ENCODE measurements around the gene PRKG2.

The PRKG2 gene

GRCh38 chr4:81049907-81050306, 165.1 kb downstream of the PRKG2 start:
- H2AK5ac ChIP-seq (ENCODE audit: low read length), result no peak overlapping the region
- H3K27me3 ChIP-seq (ENCODE audit: insufficient read depth, low read length), result no peaks in the 10 kb centered on the region
- no peak overlapping the region for H3K4me2 ChIP-seq (ENCODE audit: low read length)
- no peaks in the 10 kb centered on the region for H3K79me1 ChIP-seq (ENCODE audit: low read length)
- H2BK120ac ChIP-seq (ENCODE audit: insufficient read depth, low read length, poor library complexity), result no peak overlapping the region
- no peaks in the 10 kb centered on the region for H3K36me3 ChIP-seq (ENCODE audit: control insufficient read depth in 1 of 2, insufficient read depth in 2 of 2, low read length in 2 of 2)
- H2AFZ ChIP-seq (ENCODE audit: insufficient read depth, low read length, poor library complexity), result no peak overlapping the region
- H3K14ac ChIP-seq (ENCODE audit: low read length), result no peak overlapping the region
- H4K8ac ChIP-seq (ENCODE audit: low read depth, low read length), result no peak overlapping the region
- no peaks in the 10 kb centered on the region for H3K9me3 ChIP-seq (ENCODE audit: insufficient read depth, low read depth, low read length)
- no peak overlapping the region for H3K27ac ChIP-seq (ENCODE audit: low read depth, low read length)
- no peak overlapping the region for H4K91ac ChIP-seq (ENCODE audit: low read depth, low read length)
- WGBS (ENCODE audit: extremely low coverage, insufficient coverage, insufficient read length), result no CpG with 5 or more reads among the region's 3 CpGs
- no peak overlapping the region for H3K4ac ChIP-seq (ENCODE audit: low read depth, low read length)
- H4K12ac ChIP-seq (ENCODE audit: low read depth, low read length), result no peak overlapping the region
- DNase-seq, result no peak
- H3K4me1 ChIP-seq (ENCODE audit: control insufficient read depth in 1 of 2, insufficient read depth in 2 of 2, low read length in 2 of 2), result no peaks in the 10 kb centered on the region
- H2BK5ac ChIP-seq (ENCODE audit: low read depth, low read length, poor library complexity), result no peak overlapping the region
- no peak overlapping the region for H3K23ac ChIP-seq (ENCODE audit: low read length)
- no peaks in the 10 kb centered on the region for H3K79me2 ChIP-seq (ENCODE audit: control insufficient read depth, insufficient read depth, low read length, poor library complexity)
- no peak overlapping the region for H2BK12ac ChIP-seq (ENCODE audit: low read length)
- no peak overlapping the region for H3K9ac ChIP-seq (ENCODE audit: low read length)
- no peak overlapping the region for H3K18ac ChIP-seq (ENCODE audit: low read length)
- no peak overlapping the region for H3K4me3 ChIP-seq (ENCODE audit: low read depth, low read length)

- H2AK5ac ChIP-seq (ENCODE audit: low read length), result no peak overlapping the region
- WGBS (ENCODE audit: extremely low coverage, insufficient coverage, insufficient read length), result no CpG with 5 or more reads among the region's 4 CpGs
- no peak overlapping the region for H4K8ac ChIP-seq (ENCODE audit: low read depth, low read length)
- H3K4me2 ChIP-seq (ENCODE audit: low read length), result no peak overlapping the region
- no peak overlapping the region for H3K9ac ChIP-seq (ENCODE audit: low read length)
- no peak overlapping the region for H3K14ac ChIP-seq (ENCODE audit: low read length)
- H3K4me1 ChIP-seq (ENCODE audit: control insufficient read depth in 1 of 2, insufficient read depth in 2 of 2, low read length in 2 of 2), result no peaks in the 10 kb centered on the region
- no peak for DNase-seq
- H2BK120ac ChIP-seq (ENCODE audit: insufficient read depth, low read length, poor library complexity), result no peak overlapping the region
- H3K9me3 ChIP-seq (ENCODE audit: insufficient read depth, low read depth, low read length), result no peaks in the 10 kb centered on the region
- no peak overlapping the region for H3K4me3 ChIP-seq (ENCODE audit: low read depth, low read length)
- no peak overlapping the region for H3K27ac ChIP-seq (ENCODE audit: low read depth, low read length)
- no peak overlapping the region for H3K4ac ChIP-seq (ENCODE audit: low read depth, low read length)
- no peaks in the 10 kb centered on the region for H3K27me3 ChIP-seq (ENCODE audit: insufficient read depth, low read length)
- H2BK12ac ChIP-seq (ENCODE audit: low read length), result no peak overlapping the region
- no peak overlapping the region for H3K23ac ChIP-seq (ENCODE audit: low read length)
- H2BK5ac ChIP-seq (ENCODE audit: low read depth, low read length, poor library complexity), result no peak overlapping the region
- no peak overlapping the region for H3K18ac ChIP-seq (ENCODE audit: low read length)
- H4K91ac ChIP-seq (ENCODE audit: low read depth, low read length), result no peak overlapping the region
- H3K79me1 ChIP-seq (ENCODE audit: low read length), result no peaks in the 10 kb centered on the region
- H4K12ac ChIP-seq (ENCODE audit: low read depth, low read length), result no peak overlapping the region
- H3K36me3 ChIP-seq (ENCODE audit: control insufficient read depth in 1 of 2, insufficient read depth in 2 of 2, low read length in 2 of 2), result no peaks in the 10 kb centered on the region
- no peaks in the 10 kb centered on the region for H3K79me2 ChIP-seq (ENCODE audit: control insufficient read depth, insufficient read depth, low read length, poor library complexity)
- H2AFZ ChIP-seq (ENCODE audit: insufficient read depth, low read length, poor library complexity), result no peak overlapping the region
These were observed 165.7 kb downstream of the PRKG2 start for GRCh38 chr4:81049330-81049729.

- no peaks in the 10 kb centered on the region for H3K79me2 ChIP-seq (ENCODE audit: control insufficient read depth, insufficient read depth, low read length, poor library complexity)
- no peaks in the 10 kb centered on the region for H3K36me3 ChIP-seq (ENCODE audit: control insufficient read depth in 1 of 2, insufficient read depth in 2 of 2, low read length in 2 of 2)
- no peaks in the 10 kb centered on the region for H3K79me1 ChIP-seq (ENCODE audit: low read length)
- H3K4me3 ChIP-seq (ENCODE audit: low read depth, low read length), result no peak overlapping the region
- no peaks in the 10 kb centered on the region for H3K4me1 ChIP-seq (ENCODE audit: control insufficient read depth in 1 of 2, insufficient read depth in 2 of 2, low read length in 2 of 2)
- no peak overlapping the region for H2AFZ ChIP-seq (ENCODE audit: insufficient read depth, low read length, poor library complexity)
- H4K12ac ChIP-seq (ENCODE audit: low read depth, low read length), result no peak overlapping the region
- no peak overlapping the region for H3K23ac ChIP-seq (ENCODE audit: low read length)
- no peak overlapping the region for H2BK5ac ChIP-seq (ENCODE audit: low read depth, low read length, poor library complexity)
- no peaks in the 10 kb centered on the region for H3K27me3 ChIP-seq (ENCODE audit: insufficient read depth, low read length)
- H3K18ac ChIP-seq (ENCODE audit: low read length), result no peak overlapping the region
- no peak overlapping the region for H3K4ac ChIP-seq (ENCODE audit: low read depth, low read length)
- no peak overlapping the region for H2AK5ac ChIP-seq (ENCODE audit: low read length)
- DNase-seq, result no peak
- no peak overlapping the region for H3K9ac ChIP-seq (ENCODE audit: low read length)
- H3K9me3 ChIP-seq (ENCODE audit: insufficient read depth, low read depth, low read length), result no peaks in the 10 kb centered on the region
- no peak overlapping the region for H2BK120ac ChIP-seq (ENCODE audit: insufficient read depth, low read length, poor library complexity)
- no peak overlapping the region for H3K4me2 ChIP-seq (ENCODE audit: low read length)
- H3K14ac ChIP-seq (ENCODE audit: low read length), result no peak overlapping the region
- WGBS (ENCODE audit: extremely low coverage, insufficient coverage, insufficient read length), result no CpG with 5 or more reads among the region's 5 CpGs
- no peak overlapping the region for H4K91ac ChIP-seq (ENCODE audit: low read depth, low read length)
- no peak overlapping the region for H4K8ac ChIP-seq (ENCODE audit: low read depth, low read length)
- no peak overlapping the region for H2BK12ac ChIP-seq (ENCODE audit: low read length)
- no peak overlapping the region for H3K27ac ChIP-seq (ENCODE audit: low read depth, low read length)
These were observed 172.2 kb downstream of the PRKG2 start for GRCh38 chr4:81042578-81043365.

- Histone ChIP-seq H3K79me2 (ENCODE audit: control insufficient read depth, insufficient read depth, low read length, poor library complexity) (no peaks in the 10 kb centered on the region), H3K79me1 (ENCODE audit: low read length) (no peaks in the 10 kb centered on the region), H2BK120ac (ENCODE audit: insufficient read depth, low read length, poor library complexity) (no peak overlapping the region), H4K12ac (ENCODE audit: low read depth, low read length) (no peak overlapping the region), H3K9ac (ENCODE audit: low read length) (no peak overlapping the region), H2BK5ac (ENCODE audit: low read depth, low read length, poor library complexity) (no peak overlapping the region), H3K4me2 (ENCODE audit: low read length) (no peak overlapping the region), H3K36me3 (ENCODE audit: control insufficient read depth in 1 of 2, insufficient read depth in 2 of 2, low read length in 2 of 2) (no peaks in the 10 kb centered on the region), H3K27me3 (ENCODE audit: insufficient read depth, low read length) (no peaks in the 10 kb centered on the region), H3K18ac (ENCODE audit: low read length) (no peak overlapping the region), H3K27ac (ENCODE audit: low read depth, low read length) (no peak overlapping the region), H2BK12ac (ENCODE audit: low read length) (no peak overlapping the region), H3K4ac (ENCODE audit: low read depth, low read length) (no peak overlapping the region), H4K91ac (ENCODE audit: low read depth, low read length) (no peak overlapping the region), H3K4me1 (ENCODE audit: control insufficient read depth in 1 of 2, insufficient read depth in 2 of 2, low read length in 2 of 2) (no peaks in the 10 kb centered on the region), H2AK5ac (ENCODE audit: low read length) (no peak overlapping the region), H3K4me3 (ENCODE audit: low read depth, low read length) (no peak overlapping the region), H4K8ac (ENCODE audit: low read depth, low read length) (no peak overlapping the region), H3K23ac (ENCODE audit: low read length) (no peak overlapping the region), H2AFZ (ENCODE audit: insufficient read depth, low read length, poor library complexity) (no peak overlapping the region), H3K14ac (ENCODE audit: low read length) (no peak overlapping the region), H3K9me3 (ENCODE audit: insufficient read depth, low read depth, low read length) (no peaks in the 10 kb centered on the region)
- DNase-seq, result peak in 1 of 2 donors; percentile 71
- no CpG with 5 or more reads among the region's 4 CpGs for WGBS (ENCODE audit: extremely low coverage, insufficient coverage, insufficient read length)
These were observed 174.9 kb downstream of the PRKG2 start for GRCh38 chr4:81040012-81040659.
